Activated naive CD4-positive, alpha-beta T cell treated with anti-CD3 and anti-CD28 coated beads for 36 hours (primary cell): ENCODE data around the gene CBX4. TPM values are rescaled to one million over a fixed set of nuclear protein-coding genes. Genes with fewer than 3 reads are reported as not detected.

Source experiments
- CTCF ChIA-PET: fragments of 350-600 bp; sonication (Branson Sonifier 250); formaldehyde crosslinking; loops from one replicate; lab custom pipeline; 2021; ENCODE audit warnings: antibody characterized with exemption; lab: Charles Lee
- DNase-seq: peaks from one replicate; pipeline ENCODE4 v3.0.0-alpha.2; 2020
- H3K27ac Mint-ChIP-seq: one replicate; pipeline ENCODE4 v1.8.0; 2021; ENCODE audit warnings: mild to moderate bottlenecking, mixed read lengths
- H3K27me3 Mint-ChIP-seq: one replicate; pipeline ENCODE4 v1.8.0; 2021; ENCODE audit warnings: low read depth, mixed read lengths
- H3K36me3 Mint-ChIP-seq: one replicate; pipeline ENCODE4 v1.8.0; 2021; ENCODE audit warnings: low read depth, mixed read lengths
- H3K4me1 Mint-ChIP-seq: one replicate; pipeline ENCODE4 v1.8.0; 2021; ENCODE audit warnings: low read depth, mixed read lengths
- H3K4me3 Mint-ChIP-seq: one replicate; pipeline ENCODE4 v1.8.0; 2021; ENCODE audit warnings: mild to moderate bottlenecking, moderate library complexity, mixed read lengths
- H3K9me3 Mint-ChIP-seq: one replicate; pipeline ENCODE4 v1.8.0; 2021; ENCODE audit warnings: mixed read lengths
- intact Hi-C: fragments of 100-400 bp; cut with micrococcal nuclease; formaldehyde crosslinking; loops from one replicate; pipeline ENCODE4 v1.15.1; 2023
- total RNA-seq, 2 experiments: library from RNA; stranded (reverse); gene quantifications; one replicate each; pipeline ENCODE4 v1.2.3, GENCODE V29; 2021

The CBX4 gene
- total RNA-seq, 2 experiments from 2014 or later, result 22.7 to 26.3 TPM

GRCh38 chr17:79783891-79784290 is 55.3 kb downstream of the CBX4 start:
- Mint-ChIP-seq H3K9me3 (no peaks in the 10 kb centered on the region), H3K27ac (no peak overlapping the region), H3K4me3 (no peak overlapping the region), H3K4me1 (peaks cover 7% of the 10 kb centered on the region), H3K27me3 (peaks cover 56% of the 10 kb centered on the region), H3K36me3 (peaks cover 2% of the 10 kb centered on the region)
- intact Hi-C loops, result no loop called here
- CTCF ChIA-PET, result interaction anchor here (1.0 kb wide), 1 partner anchor 11 kb away, joined by 3 read pairs; no protein-coding TSS in a partner anchor
- DNase-seq, result no peak

Other genes starting within 250 kb of the CBX4 start
- not detected for gene RBFOX3, start 228.4 kb downstream of the CBX4 start, total RNA-seq
- gene ENPP7, start 108.5 kb downstream of the CBX4 start, total RNA-seq, result not detected
- 1 to 10 TPM; 5.2 to 5.8 TPM for gene CBX2, start 61.3 kb downstream of the CBX4 start, total RNA-seq
- gene CBX8, start 42.4 kb downstream of the CBX4 start, total RNA-seq, result 1 to 10 TPM; 3.8 to 3.9 TPM
- 10 to 100 TPM; 17.0 to 19.0 TPM for gene TBC1D16, start 196.4 kb upstream of the CBX4 start, total RNA-seq
- under 1 TPM in 1 of 2 experiments, not detected in 1; 0.32 TPM for gene CCDC40, start 197.2 kb upstream of the CBX4 start, total RNA-seq